T-cell (primary cell): ENCODE results near the gene GPSM1. TPM values are rescaled to one million over a fixed set of nuclear protein-coding genes. Genes with fewer than 3 reads are reported as not detected.
"Not testable (repeated sequence)": the region's sequence is repeated elsewhere in the genome, so short reads cannot be mapped to it uniquely, and the experiment has no call there.

Experiments
- ATAC-seq, 4 experiments: fragments of 200-7000 bp in 3 of 4; fragments of 150-1000 bp in 1 of 4; cut with Tn5 transposase; replicated peaks in 1 of 4; 1 replicate in 3 of 4; 2 replicates in 1 of 4; pipeline ENCODE4 v1.10.0; 2021; ENCODE audit warnings: moderate library complexity in 3 of 4, mild to moderate bottlenecking in 2 of 4, moderate number of reproducible peaks in 1 of 4
- CTCF ChIA-PET, 2 donors: fragments of 300-600 bp; sonication (Branson Sonifier 250); formaldehyde crosslinking; loops; one replicate each; lab custom pipeline; 2022; ENCODE audit warnings: antibody characterized with exemption in 2 of 2; lab: Charles Lee
- POLR2A ChIA-PET, 2 donors: fragments of 300-600 bp; sonication (Branson Sonifier 250); formaldehyde crosslinking; loops; one replicate each; lab custom pipeline; 2022; ENCODE audit warnings: antibody characterized with exemption in 2 of 2; lab: Charles Lee
- DNase-seq, 35 experiments: peaks; one replicate each; pipeline versions ENCODE4 v3.0.0 to v3.0.0-alpha.2; 2013 to 2023
- H3K27ac ChIP-seq: one replicate; pipeline ENCODE4 v1.5.1; 2013; ENCODE audit warnings: low read length
- H3K27me3 ChIP-seq, 2 experiments: replicated peaks in 1 of 2; 1 replicate in 1 of 2; 2 replicates in 1 of 2; pipeline versions ENCODE4 v1.6.1 to v1.7.0; 2013; ENCODE audit warnings: low read length in 1 of 2, mixed read lengths in 1 of 2; ENCODE audit not compliant: control insufficient read depth in 2 of 2, insufficient read depth in 2 of 2; ENCODE audit errors: extremely low read depth in 1 of 2
- H3K36me3 ChIP-seq, 2 donors: 1 replicate in 1 of 2; 2 replicates in 1 of 2; pipeline versions ENCODE4 v1.6.1 to v1.7.0; 2013; ENCODE audit warnings: low read length in 1 of 2; ENCODE audit not compliant: control insufficient read depth in 2 of 2, insufficient read depth in 1 of 2; ENCODE audit errors: extremely low read depth in 1 of 2
- H3K4me1 ChIP-seq, 2 experiments: 1 replicate in 1 of 2; 2 replicates in 1 of 2; pipeline versions ENCODE4 v1.6.1 to v1.7.0; 2013; ENCODE audit warnings: low read length in 2 of 2, mixed read lengths in 1 of 2; ENCODE audit not compliant: insufficient read depth in 2 of 2, control insufficient read depth in 1 of 2; ENCODE audit errors: extremely low read depth in 1 of 2
- H3K4me3 ChIP-seq, 2 donors: 1 replicate in 1 of 2; 2 replicates in 1 of 2; pipeline versions ENCODE4 v1.5.1 to v1.7.0; 2013; ENCODE audit warnings: mild to moderate bottlenecking in 2 of 2, low read length in 1 of 2, moderate library complexity in 1 of 2; ENCODE audit not compliant: control insufficient read depth in 1 of 2; ENCODE audit errors: extremely low read depth in 1 of 2
- H3K9me3 ChIP-seq: 2 replicates; pipeline ENCODE4 v1.7.0; 2013
- H3K27ac Mint-ChIP-seq, 2 donors: one replicate each; pipeline ENCODE4 v1.8.0; 2020 to 2021; ENCODE audit warnings: mild to moderate bottlenecking in 2 of 2, mixed read lengths in 2 of 2
- H3K27me3 Mint-ChIP-seq, 2 donors: one replicate each; pipeline ENCODE4 v1.8.0; 2021 to 2022; ENCODE audit warnings: mixed read lengths in 2 of 2
- H3K36me3 Mint-ChIP-seq: one replicate; pipeline ENCODE4 v1.8.0; 2021; ENCODE audit warnings: mixed read lengths
- H3K4me1 Mint-ChIP-seq, 3 donors: one replicate each; pipeline ENCODE4 v1.8.0; 2020 to 2022; ENCODE audit warnings: mixed read lengths in 3 of 3, mild to moderate bottlenecking in 1 of 3
- H3K4me3 Mint-ChIP-seq, 3 donors: one replicate each; pipeline ENCODE4 v1.8.0; 2020 to 2022; ENCODE audit warnings: mild to moderate bottlenecking in 3 of 3, mixed read lengths in 3 of 3, moderate library complexity in 3 of 3
- H3K9me3 Mint-ChIP-seq, 3 donors: one replicate each; pipeline ENCODE4 v1.8.0; 2020 to 2022; ENCODE audit warnings: mixed read lengths in 3 of 3
- WGBS: methylation state at CpG from one replicate; pipeline ENCODE4 v1.1.5; 2013; ENCODE audit warnings: missing lambda C conversion rate; ENCODE audit not compliant: insufficient coverage; 5-methylcytosine and 5-hydroxymethylcytosine counted together
- total RNA-seq, 35 experiments: library from RNA in 6 of 35; stranded (reverse) in 6 of 35; fragments of 120-200 nt in 1 of 35; gene quantifications; one replicate each; pipeline versions ENCODE4 v1.2.1 to v1.2.4 and lab custom pipeline; 2013 to 2026

The GPSM1 gene
- total RNA-seq, 5 donors from 2014 or later (not counting 1 experiment from before 2014, with no cell fraction given) = 8.6 to 11.5 (median 9.7) TPM

- H3K9me3 Mint-ChIP-seq = no peaks in the 10 kb centered on the region
- ChIA-PET CTCF (no interaction called here), POLR2A (no interaction called here)
- peaks cover 15% of the 10 kb centered on the region for H3K36me3 Mint-ChIP-seq
- DNase-seq (peak; percentile 35 to 90 (median 67)), ATAC-seq (peak; percentile 80 to 85 (median 82))
- peaks cover 47 to 66% (median 48%) of the 10 kb centered on the region in 3 donors for H3K4me1 Mint-ChIP-seq
- peak overlapping the region; percentile 50 to 77 (median 64) for H3K4me3 Mint-ChIP-seq
- H3K4me1 ChIP-seq = peaks cover 19 to 77% of the 10 kb centered on the region in 2 experiments
- H3K27me3 ChIP-seq = no peaks in the 10 kb centered on the region
- no peaks in the 10 kb centered on the region for H3K27me3 Mint-ChIP-seq
- peak overlapping the region in 1 of 2 donors; percentile 11 for H3K4me3 ChIP-seq
- no peaks in the 10 kb centered on the region for H3K9me3 ChIP-seq
- WGBS = 15% methylated on average over 3 of the region's 5 CpGs
- peaks cover 11 to 31% of the 10 kb centered on the region in 2 donors for H3K36me3 ChIP-seq
- H3K27ac ChIP-seq = peak overlapping the region; percentile 82
- peak overlapping the region; percentile 88 to 93 for H3K27ac Mint-ChIP-seq
Measured at GRCh38 chr9:136403538-136403914, 76.2 kb downstream of the GPSM1 start.

- peak overlapping the region; percentile 50 to 77 (median 64) for H3K4me3 Mint-ChIP-seq
- POLR2A ChIA-PET = no interaction called here
Measured at GRCh38 chr9:136403915-136404800, 76.8 kb downstream of the GPSM1 start.

GRCh38 chr9:136404801-136405136 is 77.4 kb downstream of the GPSM1 start:
- no peak for DNase-seq
- Mint-ChIP-seq H3K4me3 (peak overlapping the region in 2 of 3 donors; percentile 24 to 77), H3K27me3 (no peaks in the 10 kb centered on the region), H3K27ac (peak overlapping the region; percentile 88 to 93), H3K9me3 (no peaks in the 10 kb centered on the region), H3K4me1 (peaks cover 51 to 70% (median 51%) of the 10 kb centered on the region in 3 donors), H3K36me3 (peaks cover 16% of the 10 kb centered on the region)
- Histone ChIP-seq H3K4me3 (peak overlapping the region in 1 of 2 donors; percentile 12), H3K9me3 (no peaks in the 10 kb centered on the region), H3K36me3 (peaks cover 11 to 31% of the 10 kb centered on the region in 2 donors), H3K4me1 (peaks cover 15 to 79% of the 10 kb centered on the region in 2 experiments), H3K27me3 (no peaks in the 10 kb centered on the region), H3K27ac (peak overlapping the region; percentile 82)
- WGBS = 52% methylated on average over 12 of the region's 14 CpGs
- ChIA-PET CTCF (no interaction called here), POLR2A (no interaction called here)
- ATAC-seq = no peak

More at GRCh38 chr9:136403915-136404800, 76.8 kb downstream of the GPSM1 start:
- Mint-ChIP-seq H3K27me3 (no peaks in the 10 kb centered on the region), H3K27ac (peak overlapping the region; percentile 88 to 93), H3K36me3 (peaks cover 17% of the 10 kb centered on the region), H3K4me1 (peaks cover 47 to 66% (median 48%) of the 10 kb centered on the region in 3 donors), H3K9me3 (no peaks in the 10 kb centered on the region)
- WGBS = 42% methylated on average over 31 of the region's 32 CpGs
- ATAC-seq (peak in 2 of 4 experiments; percentile 8 to 11), DNase-seq (peak in 8 of 35 experiments; percentile 15 to 71 (median 19))
- H3K9me3 ChIP-seq = no peaks in the 10 kb centered on the region
- peak overlapping the region in 1 of 2 donors; percentile 12 for H3K4me3 ChIP-seq
- no peaks in the 10 kb centered on the region for H3K27me3 ChIP-seq
- CTCF ChIA-PET = no interaction called here
- peak overlapping the region; percentile 82 for H3K27ac ChIP-seq
- H3K36me3 ChIP-seq = peaks cover 11 to 31% of the 10 kb centered on the region in 2 donors
- H3K4me1 ChIP-seq = peaks cover 17 to 77% of the 10 kb centered on the region in 2 experiments

- H3K36me3 Mint-ChIP-seq = peaks cover 16% of the 10 kb centered on the region
- ChIA-PET CTCF (no interaction called here), POLR2A (no interaction called here)
- H3K9me3 Mint-ChIP-seq = no peaks in the 10 kb centered on the region
- ATAC-seq (no peak), DNase-seq (no peak)
- H3K4me3 ChIP-seq = no peak overlapping the region
- H3K4me3 Mint-ChIP-seq = peak overlapping the region in 1 of 3 donors; percentile 77
- H3K4me1 ChIP-seq = peaks cover 15 to 79% of the 10 kb centered on the region in 2 experiments
- WGBS = no CpG with 5 or more reads among the region's 7 CpGs
- no peaks in the 10 kb centered on the region for H3K27me3 ChIP-seq
- H3K27me3 Mint-ChIP-seq = no peaks in the 10 kb centered on the region
- H3K27ac ChIP-seq = peak overlapping the region; percentile 82
- peaks cover 52 to 70% (median 53%) of the 10 kb centered on the region in 3 donors for H3K4me1 Mint-ChIP-seq
- H3K27ac Mint-ChIP-seq = peak overlapping the region; percentile 34 to 93
- no peaks in the 10 kb centered on the region for H3K9me3 ChIP-seq
- H3K36me3 ChIP-seq = peaks cover 11 to 31% of the 10 kb centered on the region in 2 donors
Measured at GRCh38 chr9:136405481-136405880, 78.1 kb downstream of the GPSM1 start.

GRCh38 chr9:136405904-136406303 is 78.6 kb downstream of the GPSM1 start:
- H3K4me1 ChIP-seq = peaks cover 12 to 78% of the 10 kb centered on the region in 2 experiments
- H3K27me3 ChIP-seq, H3K27ac ChIP-seq, POLR2A ChIA-PET, CTCF ChIA-PET, H3K27me3 Mint-ChIP-seq, DNase-seq, H3K9me3 Mint-ChIP-seq, ATAC-seq, H3K9me3 ChIP-seq, H3K4me3 ChIP-seq: not testable (repeated sequence)
- Mint-ChIP-seq H3K36me3 (peaks cover 16% of the 10 kb centered on the region), H3K4me1 (peaks cover 50 to 68% (median 50%) of the 10 kb centered on the region in 3 donors), H3K27ac (peak overlapping the region; percentile 34 to 61), H3K4me3 (peak overlapping the region in 1 of 3 donors; percentile 77)
- 87% methylated on average over 7 of the region's 10 CpGs for WGBS
- peaks cover 11 to 31% of the 10 kb centered on the region in 2 donors for H3K36me3 ChIP-seq

- H3K9me3 Mint-ChIP-seq, CTCF ChIA-PET, H3K27me3 Mint-ChIP-seq, H3K27me3 ChIP-seq, H3K27ac ChIP-seq, H3K9me3 ChIP-seq, DNase-seq, POLR2A ChIA-PET, H3K4me3 ChIP-seq, ATAC-seq: not testable (repeated sequence)
- peaks cover 11 to 33% of the 10 kb centered on the region in 2 donors for H3K36me3 ChIP-seq
- peaks cover 16% of the 10 kb centered on the region for H3K36me3 Mint-ChIP-seq
- peak overlapping the region in 1 of 2 donors; percentile 36 for H3K27ac Mint-ChIP-seq
- WGBS = 97% methylated on average over 19 of the region's 28 CpGs
- H3K4me1 ChIP-seq = peaks cover 20 to 80% of the 10 kb centered on the region in 2 experiments
- peak overlapping the region in 1 of 3 donors; percentile 37 for H3K4me3 Mint-ChIP-seq
- H3K4me1 Mint-ChIP-seq = peaks cover 58 to 73% (median 62%) of the 10 kb centered on the region in 3 donors
Measured at GRCh38 chr9:136407061-136407460, 79.7 kb downstream of the GPSM1 start.
